ENCODE results near the gene MBNL1.

Gene MBNL1

DNA sequence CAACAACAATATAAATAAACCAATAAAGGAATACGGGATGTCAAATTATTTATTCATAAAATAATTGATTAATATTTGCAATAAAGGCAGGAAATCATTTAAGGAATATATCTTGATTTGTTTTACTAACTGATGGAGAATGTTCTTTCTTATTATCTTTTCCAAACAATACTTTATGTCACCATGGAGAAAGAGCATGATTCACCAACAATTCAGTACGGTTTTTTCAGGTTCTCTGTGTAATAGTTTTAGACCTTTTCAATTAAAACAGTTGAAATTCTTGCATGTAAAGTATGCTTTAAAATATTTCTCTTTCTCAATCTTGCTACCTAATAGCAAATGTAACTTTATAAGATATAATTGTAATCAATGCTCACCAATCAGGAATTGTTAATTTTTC is 41.7 kb upstream of the MBNL1 start:
- in situ Hi-C loops (cut with HindIII; ENCODE audit: low sequenced_read_pairs) = no loop called here
- TF ChIP-seq, protein P1, sequence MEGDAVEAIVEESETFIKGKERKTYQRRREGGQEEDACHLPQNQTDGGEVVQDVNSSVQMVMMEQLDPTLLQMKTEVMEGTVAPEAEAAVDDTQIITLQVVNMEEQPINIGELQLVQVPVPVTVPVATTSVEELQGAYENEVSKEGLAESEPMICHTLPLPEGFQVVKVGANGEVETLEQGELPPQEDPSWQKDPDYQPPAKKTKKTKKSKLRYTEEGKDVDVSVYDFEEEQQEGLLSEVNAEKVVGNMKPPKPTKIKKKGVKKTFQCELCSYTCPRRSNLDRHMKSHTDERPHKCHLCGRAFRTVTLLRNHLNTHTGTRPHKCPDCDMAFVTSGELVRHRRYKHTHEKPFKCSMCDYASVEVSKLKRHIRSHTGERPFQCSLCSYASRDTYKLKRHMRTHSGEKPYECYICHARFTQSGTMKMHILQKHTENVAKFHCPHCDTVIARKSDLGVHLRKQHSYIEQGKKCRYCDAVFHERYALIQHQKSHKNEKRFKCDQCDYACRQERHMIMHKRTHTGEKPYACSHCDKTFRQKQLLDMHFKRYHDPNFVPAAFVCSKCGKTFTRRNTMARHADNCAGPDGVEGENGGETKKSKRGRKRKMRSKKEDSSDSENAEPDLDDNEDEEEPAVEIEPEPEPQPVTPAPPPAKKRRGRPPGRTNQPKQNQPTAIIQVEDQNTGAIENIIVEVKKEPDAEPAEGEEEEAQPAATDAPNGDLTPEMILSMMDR (IDR thresholded peaks at IDR 0.05; ENCODE audit: low read depth, low read length, missing control alignments) = no peak
- no peak for DNase-seq (ENCODE audit: low read depth)
- H3K4me3 ChIP-seq (ENCODE audit: low read depth, low read length) = no peak overlapping the region

DNA sequence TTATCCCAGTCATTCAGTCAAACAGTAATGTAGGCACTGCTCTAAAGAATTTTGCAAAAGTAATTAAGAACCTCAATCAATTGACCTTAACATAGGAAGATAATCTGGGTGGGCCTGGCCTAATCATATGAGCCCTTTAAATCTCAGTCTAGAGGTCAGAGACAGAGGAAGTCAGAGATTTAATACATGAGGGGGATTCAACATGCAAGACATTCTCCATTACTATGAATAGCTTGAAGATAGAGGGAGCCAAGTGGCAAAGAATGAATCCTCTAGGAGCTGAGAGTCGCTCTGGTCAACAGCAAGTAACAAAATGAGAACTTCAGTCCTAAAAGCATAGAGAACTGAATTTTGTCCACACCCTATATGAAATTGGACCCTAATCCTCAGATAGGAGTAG is 39.0 kb upstream of the MBNL1 start:
- in situ Hi-C loops (cut with HindIII; ENCODE audit: low sequenced_read_pairs) = no loop called here
- TF ChIP-seq, protein P1 (IDR thresholded peaks at IDR 0.05; ENCODE audit: low read depth, low read length, missing control alignments) = no peak
- H3K4me3 ChIP-seq (ENCODE audit: low read depth, low read length) = no peak overlapping the region
- DNase-seq (ENCODE audit: low read depth) = no peak

DNA sequence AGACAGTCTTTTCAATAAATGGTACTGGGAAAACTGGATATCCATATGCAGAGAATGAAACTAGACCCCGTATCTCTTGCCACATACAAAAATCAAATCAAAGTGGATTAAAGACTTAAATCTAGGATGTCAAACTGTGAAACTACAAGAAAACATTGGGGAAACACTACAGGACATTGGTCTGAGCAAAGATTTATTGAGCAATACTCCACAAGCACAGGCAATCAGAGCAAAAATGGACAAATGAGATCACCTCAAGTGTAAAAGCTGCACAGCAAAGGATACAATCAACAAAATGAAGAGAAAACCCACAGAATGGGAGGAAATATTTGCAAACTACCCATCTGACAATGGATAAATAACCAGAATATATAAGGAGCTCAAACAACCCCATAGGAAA is 38.4 kb upstream of the MBNL1 start:
- in situ Hi-C loops (cut with HindIII; ENCODE audit: low sequenced_read_pairs) = no loop called here
- no peak overlapping the region for H3K4me3 ChIP-seq (ENCODE audit: low read depth, low read length)
- TF ChIP-seq, protein P1 (IDR thresholded peaks at IDR 0.05; ENCODE audit: low read depth, low read length, missing control alignments) = no peak
- DNase-seq (ENCODE audit: low read depth) = no peak

DNA sequence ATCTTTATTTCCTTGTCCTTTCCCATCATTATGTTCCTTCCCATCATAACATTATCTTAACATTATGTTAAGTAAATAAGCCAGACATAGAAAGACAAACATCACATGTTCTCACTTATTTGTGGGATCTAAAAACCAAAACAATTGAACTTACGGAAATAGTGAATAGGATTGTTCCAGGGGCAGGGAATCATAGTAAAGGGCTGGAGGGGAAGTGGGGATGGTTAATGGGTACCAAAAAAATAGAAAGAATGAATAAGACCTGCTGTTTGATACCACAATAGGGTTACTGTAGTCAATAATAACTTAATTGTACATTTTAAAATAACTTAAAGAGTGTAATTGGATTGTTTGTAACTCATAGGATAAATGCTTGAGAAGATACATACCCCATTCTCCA is 36.7 kb upstream of the MBNL1 start:
- in situ Hi-C loops (cut with HindIII; ENCODE audit: low sequenced_read_pairs) = no loop called here
- TF ChIP-seq, protein P1 (IDR thresholded peaks at IDR 0.05; ENCODE audit: low read depth, low read length, missing control alignments) = no peak
- DNase-seq (ENCODE audit: low read depth) = no peak

DNA sequence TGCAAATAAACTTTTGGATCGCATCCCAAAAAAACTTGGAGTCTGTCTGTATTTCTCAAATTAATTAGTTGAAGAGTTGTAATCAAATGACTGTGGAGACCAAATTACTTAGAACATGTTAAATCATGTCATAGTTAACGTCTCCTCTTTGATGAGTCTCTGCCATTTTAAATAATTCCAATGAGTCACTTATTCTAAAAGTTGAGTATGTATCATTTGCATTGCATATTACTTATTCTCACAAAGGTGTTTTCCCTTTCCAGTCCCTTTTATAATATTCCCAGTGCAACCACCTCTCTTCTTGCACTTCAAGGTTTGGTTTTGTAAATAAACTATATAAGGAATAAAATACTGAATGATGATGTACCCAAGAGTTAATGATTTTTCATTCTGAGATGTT is 36.0 kb upstream of the MBNL1 start:
- no peak for DNase-seq (ENCODE audit: low read depth)
- TF ChIP-seq, protein P1 (IDR thresholded peaks at IDR 0.05; ENCODE audit: low read depth, low read length, missing control alignments) = no peak
- in situ Hi-C loops (cut with HindIII; ENCODE audit: low sequenced_read_pairs) = no loop called here
- no peak overlapping the region for H3K4me3 ChIP-seq (ENCODE audit: low read depth, low read length)

More for the DNA sequence above, 36.7 kb upstream of the MBNL1 start:
- H3K4me3 ChIP-seq (ENCODE audit: low read depth, low read length) = no peak overlapping the region

DNA sequence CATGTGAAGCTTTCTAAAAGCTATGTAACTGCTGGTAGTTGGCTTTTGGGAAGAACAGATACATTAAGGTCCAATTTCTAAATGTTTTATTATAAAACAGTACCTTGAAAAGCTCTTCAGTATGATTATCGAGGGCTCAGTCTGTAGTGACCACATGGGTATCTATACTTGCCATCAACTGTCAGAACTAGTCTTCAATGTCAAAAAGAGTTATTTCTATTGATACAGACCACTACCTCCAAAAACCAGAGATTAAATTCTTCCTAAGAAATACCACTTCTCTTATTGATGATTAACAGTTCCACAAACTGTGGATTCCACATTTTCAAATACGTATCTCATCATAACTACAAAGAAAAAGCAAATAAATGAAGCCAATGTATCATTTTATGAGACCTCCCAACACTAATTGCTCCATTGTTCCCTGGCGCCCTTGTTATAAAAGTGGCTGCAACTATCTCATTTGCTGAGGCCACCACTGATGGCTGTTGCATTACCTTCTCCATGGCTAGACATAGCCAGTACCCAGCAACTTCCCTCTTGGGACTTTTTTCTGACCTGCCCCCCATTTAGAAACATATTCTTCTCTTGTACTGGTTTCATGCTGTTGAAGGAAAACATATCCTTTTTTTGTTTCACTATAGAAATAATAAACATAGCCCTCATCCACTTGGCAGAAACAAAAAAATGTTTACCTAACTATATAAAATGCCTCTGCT is 33.9 kb upstream of the MBNL1 start:
- TF ChIP-seq, protein P1 (IDR thresholded peaks at IDR 0.05; ENCODE audit: low read depth, low read length, missing control alignments) = no peak
- in situ Hi-C loops (cut with HindIII; ENCODE audit: low sequenced_read_pairs) = no loop called here
- DNase-seq (ENCODE audit: low read depth) = no peak
- no peak overlapping the region for H3K4me3 ChIP-seq (ENCODE audit: low read depth, low read length)
